Measurements from ENCODE around the gene TSEN15.
"Not testable (repeated sequence)": the region's sequence is repeated elsewhere in the genome, so short reads cannot be mapped to it uniquely, and the experiment has no call there.

Gene TSEN15

DNA sequence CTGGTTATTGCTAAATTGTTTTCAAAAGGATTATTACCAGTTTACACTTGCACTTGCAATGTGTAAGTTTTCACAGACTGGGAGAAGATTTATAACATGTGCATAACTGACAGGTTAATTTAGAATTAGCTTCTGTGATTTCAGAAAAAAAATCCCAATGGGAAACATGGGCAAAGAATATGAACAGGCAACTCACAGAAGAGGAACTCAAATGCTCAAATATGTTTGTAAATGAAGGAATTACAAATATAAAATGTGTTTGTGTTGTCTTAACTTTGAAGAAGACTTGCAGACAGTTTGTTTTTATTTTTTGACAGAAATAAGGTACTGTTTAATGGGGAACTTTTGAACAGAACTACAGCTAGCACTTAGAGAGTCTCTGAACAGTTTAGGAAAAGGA, 8.4 kb downstream of the TSEN15 start:
- DNase-seq: no peak

DNA sequence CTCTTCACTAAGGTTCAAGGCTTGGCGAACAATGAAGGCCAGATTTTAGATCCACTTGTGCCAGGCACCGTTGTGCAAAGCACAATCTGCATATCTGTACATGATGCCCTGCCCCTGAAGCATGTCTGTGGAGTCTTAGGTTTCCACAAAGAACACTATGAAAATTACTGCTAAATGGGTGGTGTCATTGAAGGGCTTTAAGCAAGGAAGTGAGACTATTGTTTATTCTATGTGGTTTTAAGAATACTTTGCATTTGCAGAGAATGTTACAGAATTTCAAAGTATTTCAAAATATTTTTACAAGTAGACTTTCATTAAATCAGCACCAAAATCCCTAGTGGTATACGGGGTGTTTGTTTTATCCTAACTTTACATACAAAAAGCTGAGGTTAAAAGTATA, 8.8 kb downstream of the TSEN15 start:
- no peak for DNase-seq

DNA sequence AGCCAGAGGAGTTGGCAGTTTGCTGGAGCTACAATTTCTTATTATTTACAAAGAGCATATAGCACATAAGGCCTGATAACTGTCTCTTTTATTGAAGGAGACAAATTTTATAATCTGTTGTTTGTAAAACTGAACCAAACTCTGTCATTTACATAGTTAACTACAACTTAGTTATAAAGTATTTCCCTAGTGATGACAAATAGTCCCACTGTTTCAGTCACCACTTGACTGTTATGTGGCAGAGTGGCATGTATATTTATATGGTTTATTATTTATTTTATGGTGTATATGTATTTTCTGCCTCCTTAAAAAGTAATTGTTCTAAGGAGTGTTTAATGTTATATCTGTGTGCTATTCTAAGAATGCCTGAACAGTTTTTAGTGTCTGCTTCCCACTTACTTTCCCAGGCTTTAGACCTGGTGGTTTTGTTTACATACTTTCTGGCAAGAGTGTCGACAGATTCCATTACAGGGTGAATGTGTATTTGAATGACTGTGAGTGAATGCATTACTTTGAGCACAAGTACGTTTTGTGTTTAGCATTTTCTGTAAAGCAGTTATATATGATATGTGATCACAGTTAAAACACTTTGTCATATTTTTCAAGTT, 10.0 kb downstream of the TSEN15 start:
- DNase-seq: no peak

DNA sequence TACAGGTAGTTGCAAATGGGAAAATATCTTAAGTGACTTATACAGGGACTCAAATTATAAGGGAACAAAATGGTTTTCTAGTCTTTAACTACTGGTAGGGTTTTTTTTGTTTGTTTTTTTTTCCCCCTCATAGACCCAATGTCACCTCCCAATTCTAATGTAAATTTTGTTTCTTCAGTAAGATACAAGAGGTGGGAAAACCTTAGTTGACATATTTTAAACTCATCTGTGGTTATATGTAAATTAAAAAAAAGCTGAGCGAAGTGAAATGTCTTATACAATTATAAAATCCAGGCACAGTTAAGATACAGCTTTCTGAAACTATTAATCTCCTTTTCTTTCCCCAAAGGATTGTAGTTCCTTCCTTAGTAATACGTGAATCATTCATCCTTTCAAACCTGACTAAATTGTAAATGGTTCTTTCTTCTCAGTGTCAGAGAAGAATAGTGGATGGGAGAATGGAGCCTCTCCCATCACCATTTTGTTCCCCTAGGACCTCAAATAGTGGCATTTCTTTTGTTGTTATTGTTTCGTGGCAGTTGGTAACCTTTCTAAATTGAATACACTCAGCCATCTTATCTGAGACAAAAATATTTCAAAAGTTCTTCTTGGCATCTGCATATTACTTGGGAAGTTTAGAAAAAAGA, 11.2 kb downstream of the TSEN15 start:
- DNase-seq: no peak

DNA sequence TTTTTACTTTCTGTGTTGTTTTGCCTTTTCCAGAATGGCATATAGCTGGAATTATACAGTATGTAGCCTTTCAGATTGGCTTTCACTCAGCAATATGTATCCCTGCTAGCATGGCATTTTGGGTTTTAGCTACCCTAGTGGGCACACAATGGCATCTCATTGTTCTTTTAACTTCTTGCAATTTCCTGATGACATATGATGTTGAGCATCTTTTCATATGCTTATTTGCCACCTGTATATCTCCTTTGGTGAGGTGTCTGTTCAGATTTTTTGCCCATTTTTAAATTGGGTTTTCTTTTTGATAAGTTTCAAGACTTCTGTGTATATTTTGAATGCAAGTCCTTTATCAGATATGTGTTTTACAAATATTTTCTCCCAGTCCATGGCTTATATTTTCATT, 14.0 kb downstream of the TSEN15 start:
- DNase-seq: no peak

DNA sequence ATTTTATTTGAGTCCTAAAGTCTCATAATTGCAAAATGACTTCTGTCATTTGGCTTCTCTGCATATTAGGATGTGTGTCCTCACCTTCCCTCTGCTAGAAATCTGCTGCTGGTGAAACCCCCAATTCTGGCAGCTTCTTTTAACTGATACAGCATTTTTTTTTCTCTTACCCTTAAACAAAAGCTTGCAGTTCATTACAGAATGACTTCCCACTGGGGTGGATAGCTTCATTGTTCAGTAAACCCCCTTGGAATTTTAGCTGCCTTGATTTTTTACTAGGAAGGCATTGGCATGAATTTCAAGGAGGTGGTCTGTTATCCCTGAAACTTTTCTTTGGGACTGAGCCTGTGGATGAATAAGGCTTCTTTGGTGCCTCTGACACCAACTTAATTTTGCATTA, 16.8 kb downstream of the TSEN15 start:
- DNase-seq: no peak

DNA sequence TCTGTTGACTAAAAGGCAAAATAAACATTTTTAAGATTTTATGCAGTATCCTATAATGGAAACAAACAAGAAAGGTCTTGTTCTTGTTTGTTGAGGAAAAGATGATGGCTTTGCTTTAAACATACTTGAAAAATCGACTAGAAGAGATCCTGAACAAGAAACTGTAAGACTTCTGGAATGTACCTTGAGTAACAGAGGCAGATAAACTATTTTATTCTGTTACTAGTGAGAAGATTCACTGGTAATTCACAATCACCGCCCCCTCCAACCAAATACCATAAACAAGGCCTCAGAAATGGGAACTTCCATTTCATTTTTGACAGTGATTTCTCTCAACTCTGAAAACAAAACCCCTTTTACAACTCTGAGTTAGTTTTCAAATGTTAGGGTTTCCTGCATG, 18.1 kb downstream of the TSEN15 start:
- DNase-seq: no peak

DNA sequence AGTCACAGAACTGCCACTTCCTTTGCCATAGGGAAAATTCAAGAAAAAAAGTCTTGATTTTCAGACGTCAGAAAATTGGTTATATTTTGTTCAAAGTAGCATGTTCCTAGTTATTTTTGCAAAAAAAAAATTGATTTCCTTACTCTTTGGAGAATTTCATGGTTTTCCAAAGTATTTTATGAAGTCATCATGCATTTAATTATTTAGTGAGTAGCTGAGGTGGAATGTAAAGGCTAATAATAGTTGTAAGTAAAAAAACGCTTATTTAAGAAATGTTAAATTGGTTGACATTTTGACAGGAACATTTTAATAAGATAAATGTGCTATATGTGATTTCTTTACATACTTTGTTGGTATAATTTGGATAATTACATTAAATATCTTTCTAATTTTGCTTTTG, 20.8 kb downstream of the TSEN15 start:
- DNase-seq: no peak

DNA sequence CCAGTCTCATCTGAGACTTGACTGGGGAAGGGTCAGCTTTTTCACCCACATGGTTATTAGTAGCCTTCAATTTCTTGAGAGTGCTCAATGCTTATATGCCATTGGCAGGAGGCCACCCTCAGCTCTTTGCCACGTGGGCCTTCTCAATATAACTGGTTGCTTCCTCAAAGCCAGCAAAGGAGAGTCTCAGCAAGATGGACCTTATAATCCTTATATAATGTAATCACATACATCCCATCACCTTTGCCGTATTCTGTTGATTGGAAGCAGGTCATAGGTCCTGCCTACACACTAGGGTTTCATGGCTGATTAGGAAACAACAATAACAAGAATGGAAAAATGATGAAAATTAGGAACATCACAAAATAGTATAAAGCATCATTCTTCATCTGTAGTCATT, 22.9 kb downstream of the TSEN15 start:
- DNase-seq: no peak

DNA sequence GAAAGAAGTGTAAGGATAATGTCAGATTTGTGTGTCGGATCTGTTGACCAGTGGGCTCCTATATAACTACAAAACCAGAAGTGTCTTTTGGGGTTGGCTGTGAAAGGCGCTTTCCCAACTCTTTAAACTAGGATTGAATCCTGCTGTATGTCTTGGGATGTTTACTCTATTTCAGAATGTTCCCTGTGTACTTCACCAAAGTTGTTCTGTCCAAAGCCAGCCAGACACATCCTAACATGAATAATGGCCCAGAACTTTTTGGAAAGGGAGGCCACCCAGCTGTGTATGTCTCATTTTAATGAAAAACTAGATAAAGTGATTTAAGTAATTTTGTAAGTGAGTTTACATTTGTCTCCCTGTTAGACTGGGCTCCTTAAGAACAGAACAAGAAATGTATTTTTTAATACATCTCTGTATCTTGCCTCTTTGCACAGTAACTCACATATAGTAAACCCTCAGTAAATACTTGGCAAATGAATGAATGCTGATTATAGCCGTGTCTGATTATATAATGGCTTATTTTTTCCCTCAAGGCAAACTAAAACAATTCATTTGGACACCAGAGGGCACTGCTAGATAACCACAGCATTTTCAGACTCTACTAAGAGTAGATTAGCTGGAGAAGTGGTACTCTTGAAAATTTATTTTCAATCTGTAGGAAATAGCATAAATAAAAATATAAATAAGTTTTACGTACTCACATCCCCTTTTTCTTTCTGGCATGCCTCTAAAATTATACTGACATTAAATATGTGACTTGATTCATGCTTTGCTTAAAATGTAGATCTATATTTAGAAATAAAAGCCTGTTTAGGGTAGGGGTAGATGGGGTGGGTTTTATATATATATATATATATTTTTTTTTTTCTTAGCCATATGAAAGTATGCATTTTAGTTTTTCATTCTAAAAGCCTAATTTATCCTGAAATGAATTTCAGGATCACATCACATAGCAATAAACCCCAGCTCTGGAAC, 23.8 kb downstream of the TSEN15 start:
- no peak for DNase-seq

DNA sequence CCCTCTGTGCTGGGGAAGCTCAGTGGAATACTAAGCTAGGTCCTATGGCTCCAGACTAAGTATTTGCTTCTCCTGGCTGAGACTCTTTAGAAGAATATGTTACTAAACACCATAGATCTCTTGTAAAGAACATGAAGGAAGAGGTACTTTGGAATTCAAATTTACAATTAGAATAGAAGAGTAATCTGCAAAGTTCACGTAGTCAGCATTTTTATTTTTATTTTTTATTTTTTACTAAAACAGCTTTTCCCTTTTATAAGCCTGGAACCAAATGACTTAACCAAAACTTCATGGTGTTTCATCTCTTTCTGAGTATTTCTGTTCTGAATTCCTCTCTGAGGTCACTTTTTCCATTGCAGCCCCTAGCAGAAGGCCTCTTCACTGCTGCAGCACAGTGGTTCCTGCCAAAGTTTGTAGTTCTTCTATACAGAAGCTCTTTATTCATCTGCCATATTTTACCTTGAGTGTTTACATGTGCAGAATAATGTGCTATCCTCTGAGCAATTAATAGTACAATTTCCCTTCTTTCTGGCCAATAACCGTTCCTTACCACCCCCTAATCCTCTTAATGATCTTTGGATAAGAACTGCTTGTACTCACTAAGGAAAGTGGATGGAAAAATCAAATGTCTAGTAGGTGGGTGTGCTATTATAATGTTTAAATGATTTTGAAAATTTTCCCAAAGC, 27.2 kb downstream of the TSEN15 start:
- no peak for DNase-seq

DNA sequence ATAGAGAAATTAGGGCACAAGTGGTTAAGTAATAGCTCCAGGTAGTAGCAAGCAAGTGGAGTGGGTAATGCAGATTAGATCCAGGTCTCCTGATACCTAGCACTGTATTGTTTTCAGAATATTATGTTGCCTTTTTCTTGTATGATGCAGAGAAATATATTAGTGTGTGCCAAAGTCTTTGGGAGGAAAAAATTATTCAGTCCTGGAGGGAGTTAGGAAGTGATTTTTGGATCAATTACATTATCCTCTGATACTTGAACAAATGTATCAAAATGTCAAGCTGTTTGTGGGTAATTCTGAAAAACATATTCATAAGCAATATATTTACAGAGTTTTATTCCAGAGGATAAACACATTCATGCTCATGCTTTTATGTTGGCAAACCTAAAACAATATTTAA, 28.8 kb downstream of the TSEN15 start:
- DNase-seq: no peak

DNA sequence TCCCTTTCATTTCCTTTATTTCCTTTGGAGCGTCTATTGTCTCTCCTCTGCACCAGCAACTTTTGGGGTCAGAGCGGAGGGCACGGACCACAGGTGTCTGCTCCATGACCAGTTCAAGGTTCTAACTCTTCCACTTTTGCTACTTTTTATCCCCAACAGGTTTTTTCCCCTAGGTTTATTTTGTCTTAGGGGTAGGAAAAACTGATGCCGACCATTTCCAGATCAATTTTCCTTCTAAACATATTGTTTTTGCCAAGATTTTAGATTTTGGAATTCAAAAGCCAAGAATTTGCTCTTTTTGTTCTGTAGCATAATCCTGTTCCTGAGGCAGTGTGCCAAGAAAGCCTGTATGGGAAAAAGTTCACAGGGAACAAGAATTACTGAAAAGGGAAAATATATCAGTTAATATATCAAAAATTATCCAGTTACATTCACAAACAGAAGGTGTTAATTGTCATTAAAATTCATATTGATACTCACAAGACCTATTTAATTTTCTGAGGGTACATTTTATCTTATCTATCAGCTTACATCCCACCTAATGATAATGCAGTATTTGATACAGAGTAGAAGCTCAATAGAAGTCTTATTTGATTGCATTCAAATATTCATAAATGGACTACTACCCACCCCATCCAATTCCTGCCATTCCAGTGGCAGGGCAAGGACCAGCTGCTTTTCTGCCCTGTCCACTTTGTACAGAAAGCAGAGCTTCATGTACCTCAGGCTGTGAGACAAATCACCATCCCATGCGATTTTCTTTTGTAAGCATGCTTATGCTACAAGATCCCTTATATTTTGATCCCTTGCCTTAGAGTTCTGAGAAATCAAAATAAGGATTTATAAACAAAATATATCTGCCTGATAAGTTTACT, 31.2 kb downstream of the TSEN15 start:
- no peak for DNase-seq

DNA sequence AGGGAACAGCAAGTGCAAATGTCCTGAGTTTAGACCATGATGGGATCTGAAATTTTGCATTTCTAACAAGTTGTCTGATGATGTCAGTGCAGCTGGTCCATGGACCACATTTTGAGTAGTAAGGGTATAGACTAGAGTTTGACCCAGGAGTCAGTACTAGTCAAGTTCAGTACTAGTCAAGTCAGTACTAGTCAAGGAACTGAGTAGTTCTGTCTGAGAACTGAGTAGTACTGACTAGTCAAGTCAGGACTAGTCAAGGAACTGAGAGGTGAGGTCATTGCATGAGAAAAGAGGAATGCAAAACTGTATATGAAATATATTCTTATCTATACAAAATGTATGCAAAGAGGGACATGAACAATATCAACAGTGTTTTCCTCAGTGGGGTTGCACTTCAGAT, 34.1 kb downstream of the TSEN15 start:
- no peak for DNase-seq

DNA sequence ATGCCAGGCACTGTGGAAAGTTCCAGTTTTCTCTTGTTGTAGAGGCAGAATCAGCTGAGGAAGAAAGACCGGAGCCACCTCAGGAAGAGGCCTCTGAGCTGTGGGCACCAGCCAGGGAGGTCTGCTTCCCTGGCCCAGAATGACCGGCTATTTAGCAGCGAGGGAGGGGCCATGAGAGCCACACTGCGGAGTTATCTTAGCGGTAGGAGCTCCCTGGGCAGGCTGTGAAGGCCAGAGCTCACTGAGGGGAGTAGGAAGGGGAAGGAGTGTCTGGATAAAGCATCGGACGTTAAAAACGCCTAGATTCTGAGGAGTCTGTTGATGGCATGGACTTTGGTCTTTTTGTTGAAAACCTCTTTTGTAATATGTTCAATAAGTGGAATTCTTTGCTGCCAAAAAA, 36.5 kb downstream of the TSEN15 start:
- no peak for DNase-seq

DNA sequence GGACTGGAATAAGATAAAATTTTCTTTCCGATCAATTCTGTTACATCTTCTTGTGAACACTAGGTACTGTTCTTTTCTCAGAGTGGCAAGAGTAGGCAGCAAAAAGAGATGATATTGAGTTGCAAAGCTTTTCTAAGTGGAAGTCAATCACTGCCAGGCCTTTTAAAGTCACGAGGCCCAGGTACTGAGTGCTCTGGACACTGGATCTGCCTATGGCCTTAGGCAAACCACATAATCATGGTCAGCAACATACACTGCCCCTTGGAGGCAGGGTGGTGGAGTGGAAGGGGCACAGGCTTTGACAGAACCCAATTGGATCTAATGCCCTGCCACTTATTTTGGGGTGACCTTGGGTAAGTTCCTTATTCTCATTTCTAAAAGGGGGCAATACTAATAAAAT, 41.5 kb downstream of the TSEN15 start:
- DNase-seq: no peak

DNA sequence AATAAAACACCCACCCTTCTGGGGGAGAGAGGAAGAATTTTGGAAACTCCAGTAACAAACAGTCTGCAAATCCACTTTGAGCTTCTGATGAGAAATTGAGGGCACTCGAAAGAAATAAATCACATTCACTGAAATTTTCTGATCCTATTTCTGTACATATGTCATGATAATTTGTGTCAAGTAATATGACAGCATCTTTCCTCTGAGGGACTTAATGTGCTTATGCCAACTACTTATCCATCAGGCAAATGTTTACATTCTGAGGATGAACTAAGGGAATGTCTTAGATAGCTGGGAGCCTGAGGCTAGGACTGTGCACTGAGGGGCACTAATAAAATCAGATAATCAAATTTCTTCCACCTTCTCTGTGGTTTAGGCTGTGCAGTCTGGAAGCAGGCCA, 44.5 kb downstream of the TSEN15 start:
- no peak for DNase-seq

DNA sequence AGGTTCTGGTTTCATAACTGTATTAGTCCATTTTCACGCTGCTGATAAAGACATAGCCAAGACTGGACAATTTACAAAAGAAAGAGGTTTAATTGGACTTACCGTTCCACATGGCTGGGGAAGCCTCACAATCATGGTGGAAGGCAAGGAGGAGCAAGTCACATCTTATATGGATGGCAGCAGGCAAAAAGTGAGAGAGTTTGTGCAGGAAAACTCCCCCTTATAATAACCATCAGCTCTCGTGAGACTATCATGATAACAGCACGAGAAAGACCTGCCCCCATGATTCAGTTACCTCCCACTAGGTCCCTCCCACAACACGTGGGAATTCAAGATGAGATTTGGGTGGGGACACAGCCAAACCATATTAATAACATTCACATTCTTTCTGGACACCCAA, 45.0 kb downstream of the TSEN15 start:
- DNase-seq: not testable (repeated sequence)

DNA sequence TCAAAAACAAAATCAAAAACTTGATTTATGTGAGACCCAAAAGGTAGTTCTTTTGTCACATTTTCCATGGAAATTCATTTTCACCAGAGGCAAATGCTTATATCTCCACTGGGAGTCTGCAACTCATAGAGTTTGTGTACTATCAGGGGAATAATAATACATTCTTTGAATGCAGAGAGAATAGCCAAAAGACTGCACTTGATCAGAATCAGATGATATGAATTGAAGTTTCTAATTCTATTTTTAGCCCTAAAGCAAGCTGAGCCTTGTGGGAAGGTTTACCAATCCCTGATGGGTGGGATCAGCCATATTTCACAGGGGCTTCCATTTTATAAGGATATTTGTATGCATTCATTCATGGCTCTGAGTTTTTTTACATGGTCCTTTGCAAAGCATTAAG, 49.6 kb downstream of the TSEN15 start:
- DNase-seq: no peak

DNA sequence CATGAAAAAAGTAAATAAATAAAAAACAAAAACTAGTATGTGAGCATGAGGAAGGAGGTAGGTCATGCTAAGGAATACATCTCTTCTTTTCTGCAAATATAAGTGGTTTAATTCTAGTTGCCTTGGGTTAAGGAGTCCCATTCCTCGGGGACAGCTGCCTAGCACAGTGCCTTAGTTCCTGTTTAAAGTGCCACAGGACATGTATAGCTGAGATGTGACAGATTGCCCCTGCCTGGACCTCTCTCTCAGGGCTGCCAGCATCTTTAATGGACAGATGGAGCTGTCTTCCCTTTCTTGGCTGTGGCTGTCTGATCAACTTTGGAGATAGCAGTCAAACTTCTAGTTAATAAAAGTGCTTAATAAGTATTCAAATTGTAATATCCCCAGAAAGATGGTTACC, 50.0 kb downstream of the TSEN15 start:
- no peak for DNase-seq

DNA sequence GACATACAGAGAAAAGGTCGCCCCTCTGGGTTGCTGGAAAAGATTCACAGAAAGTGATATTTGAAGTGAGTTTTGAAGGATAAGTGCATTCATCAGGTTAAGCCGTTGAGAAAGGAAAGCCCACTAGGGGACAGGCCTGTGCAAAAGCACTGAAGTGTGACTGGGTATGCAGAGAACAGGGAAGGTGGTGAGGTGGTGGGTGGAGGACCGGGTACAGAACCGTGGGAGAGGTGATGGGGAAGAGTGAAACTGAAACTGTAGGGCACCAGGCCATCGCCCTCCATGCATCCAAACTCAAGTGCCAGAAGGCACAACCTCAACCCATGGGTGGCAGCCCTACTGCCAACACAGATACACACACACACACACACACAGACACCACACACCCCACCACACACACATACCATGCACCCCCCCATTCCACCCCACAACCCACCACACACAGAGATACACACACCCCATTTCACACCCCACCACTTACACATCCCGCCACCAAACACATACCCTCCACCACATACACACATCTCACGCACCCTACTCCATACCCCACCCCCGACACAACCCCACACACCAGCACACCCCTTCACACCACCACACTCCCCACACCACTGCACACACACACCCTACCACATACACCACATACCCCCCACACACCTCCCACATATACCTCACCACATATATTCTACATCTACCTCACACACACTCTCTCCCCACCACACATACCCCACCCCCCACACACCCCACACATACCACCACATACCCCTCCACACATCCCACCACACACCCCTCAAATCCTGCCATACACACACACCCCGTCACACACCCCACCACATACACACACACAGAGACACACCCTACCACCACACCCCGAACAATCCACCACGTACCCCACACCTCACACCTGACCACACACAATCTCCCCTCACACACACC, 59.0 kb downstream of the TSEN15 start:
- peak in 1 of 2 experiments; percentile 4 for DNase-seq

Measured in stimulated activated CD4-positive, alpha-beta T cell treated with anti-CD3 and anti-CD28 coated beads, Interleukin-4, amount 100 ng/mL, for 4 hours (primary cell).